BE2C (cell line): ENCODE results near the gene BABAM1.
"Not testable (repeated sequence)": the region's sequence is repeated elsewhere in the genome, so short reads cannot be mapped to it uniquely, and the experiment has no call there.

Source experiments
- DNase-seq: peaks from one replicate; pipeline ENCODE4 v3.0.0-alpha.2; 2020
- H3K27me3 ChIP-seq: fragments of 250-450 bp; sonication (Bioruptor Pico); 2 replicates; pipeline ENCODE4 v1.5.1; 2020; ENCODE audit warnings: mild to moderate bottlenecking
- H3K36me3 ChIP-seq: fragments of 250-450 bp; sonication (Bioruptor Pico); 2 replicates; pipeline ENCODE4 v1.5.1; 2020; ENCODE audit warnings: mild to moderate bottlenecking
- H3K4me1 ChIP-seq: fragments of 250-450 bp; sonication (Bioruptor Pico); 2 replicates; pipeline ENCODE4 v1.5.1; 2020
- H3K4me3 ChIP-seq: 2 replicates; pipeline ENCODE4 v1.5.1; 2011; ENCODE audit warnings: low read depth, low read length
- H3K9me3 ChIP-seq: fragments of 250-450 bp; sonication (Bioruptor Pico); 2 replicates; pipeline ENCODE4 v1.5.1; 2020
- CTCF ChIP-seq: IDR thresholded peaks from 2 replicates; pipeline ENCODE4 v1.5.1; 2012; ENCODE audit warnings: mild to moderate bottlenecking, low read depth, low read length

The BABAM1 gene

GRCh38 chr19:17286752-17287151, 19.5 kb downstream of the BABAM1 start:
- Histone ChIP-seq H3K4me1 (no peaks in the 10 kb centered on the region), H3K4me3 (no peak overlapping the region), H3K36me3 (no peaks in the 10 kb centered on the region), H3K9me3 (no peaks in the 10 kb centered on the region), H3K27me3 (no peaks in the 10 kb centered on the region)
- DNase-seq: no peak
- TF ChIP-seq CTCF: no peak

- no peaks in the 10 kb centered on the region for H3K9me3 ChIP-seq
- peak; percentile 86 for DNase-seq
- H3K4me3 ChIP-seq: no peak overlapping the region
- 0 out of 2 replicates have a peak, but pooled peaks cover 3% of the 10 kb centered on the region for H3K36me3 ChIP-seq
- no peak for TF ChIP-seq CTCF
- H3K4me1 ChIP-seq: peaks cover 7% of the 10 kb centered on the region
- H3K27me3 ChIP-seq: no peaks in the 10 kb centered on the region
Observed at GRCh38 chr19:17289489-17289888, 22.2 kb downstream of the BABAM1 start.

- H3K9me3 ChIP-seq: no peaks in the 10 kb centered on the region
- H3K4me3 ChIP-seq: peak overlapping the region; percentile 63
- H3K36me3 ChIP-seq: peaks cover 3% of the 10 kb centered on the region; the same call in 1 of the 2 replicates
- H3K27me3 ChIP-seq: no peaks in the 10 kb centered on the region
- peak; percentile 87 for TF ChIP-seq CTCF
- peak; percentile 88 for DNase-seq
- H3K4me1 ChIP-seq: peaks cover 7% of the 10 kb centered on the region
Observed at GRCh38 chr19:17292301-17293074, 25.2 kb downstream of the BABAM1 start.

- H3K9me3 ChIP-seq: no peaks in the 10 kb centered on the region
- no peak overlapping the region for H3K4me3 ChIP-seq
- no peaks in the 10 kb centered on the region for H3K27me3 ChIP-seq
- peaks cover 3% of the 10 kb centered on the region; the same call in 1 of the 2 replicates for H3K36me3 ChIP-seq
- H3K4me1 ChIP-seq: peaks cover 7% of the 10 kb centered on the region
- no peak for TF ChIP-seq CTCF
- no peak for DNase-seq
Observed at GRCh38 chr19:17293605-17294004, 26.4 kb downstream of the BABAM1 start.

GRCh38 chr19:17294051-17294891, 27.0 kb downstream of the BABAM1 start:
- H3K4me3 ChIP-seq: no peak overlapping the region
- peak; percentile 87 for DNase-seq
- no peaks in the 10 kb centered on the region for H3K27me3 ChIP-seq
- no peak for TF ChIP-seq CTCF
- peaks cover 7% of the 10 kb centered on the region for H3K4me1 ChIP-seq
- H3K36me3 ChIP-seq: peaks cover 3% of the 10 kb centered on the region; the same call in 1 of the 2 replicates
- no peaks in the 10 kb centered on the region for H3K9me3 ChIP-seq

- H3K4me1 ChIP-seq, H3K36me3 ChIP-seq, H3K4me3 ChIP-seq, DNase-seq, H3K27me3 ChIP-seq, H3K9me3 ChIP-seq: not testable (repeated sequence)
Observed at GRCh38 chr19:17295551-17295950, 28.3 kb downstream of the BABAM1 start.
